SKM-1 treated with dmso at 0.1 percent for 144 hours (cell line): ENCODE measurements around the gene DPP6.

Experiments
- DNase-seq: peaks from one replicate; lab custom pipeline; 2025; ENCODE audit not compliant: unreplicated experiment; lab: John Stamatoyannopoulos, UW

The DPP6 gene

GRCh38 chr7:154394804-154395203 lies 342.6 kb downstream of the DPP6 start:
- no peak for DNase-seq

- no peak for DNase-seq
Observed at GRCh38 chr7:154406312-154406711, 354.1 kb downstream of the DPP6 start.

DNA sequence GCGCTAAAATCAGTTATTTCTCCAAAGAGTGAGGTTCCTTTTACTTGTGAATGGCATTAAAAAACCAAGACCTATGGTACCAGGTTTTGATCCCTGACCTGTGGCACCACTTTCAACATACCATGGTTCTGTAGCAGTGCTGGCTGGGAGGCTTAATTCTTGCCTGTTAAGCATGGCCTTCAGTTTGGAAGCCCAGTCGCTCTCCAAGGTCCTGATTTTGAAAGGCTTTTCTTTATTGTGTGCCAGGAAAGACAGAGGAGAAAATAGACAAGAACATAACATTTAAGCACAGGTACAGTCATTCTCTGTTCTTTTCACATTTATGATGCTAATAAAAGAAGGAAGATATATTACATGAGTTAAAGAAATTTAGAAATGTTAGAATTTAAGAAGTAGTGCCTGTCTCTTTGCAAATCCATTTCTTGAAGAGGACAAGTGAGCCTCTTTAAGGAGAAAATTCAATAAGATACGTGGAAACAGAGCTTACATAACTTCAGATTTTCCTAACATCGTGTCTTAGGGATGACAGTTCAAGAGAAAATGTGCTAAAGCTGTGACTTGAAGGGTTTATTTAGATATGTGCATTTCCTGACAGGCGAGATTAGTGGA lies 357.6 kb downstream of the DPP6 start:
- DNase-seq: no peak

GRCh38 chr7:154412105-154412504 lies 359.9 kb downstream of the DPP6 start:
- DNase-seq: no peak

- no peak for DNase-seq
Observed at GRCh38 chr7:154415709-154416399, 363.7 kb downstream of the DPP6 start.

DNA sequence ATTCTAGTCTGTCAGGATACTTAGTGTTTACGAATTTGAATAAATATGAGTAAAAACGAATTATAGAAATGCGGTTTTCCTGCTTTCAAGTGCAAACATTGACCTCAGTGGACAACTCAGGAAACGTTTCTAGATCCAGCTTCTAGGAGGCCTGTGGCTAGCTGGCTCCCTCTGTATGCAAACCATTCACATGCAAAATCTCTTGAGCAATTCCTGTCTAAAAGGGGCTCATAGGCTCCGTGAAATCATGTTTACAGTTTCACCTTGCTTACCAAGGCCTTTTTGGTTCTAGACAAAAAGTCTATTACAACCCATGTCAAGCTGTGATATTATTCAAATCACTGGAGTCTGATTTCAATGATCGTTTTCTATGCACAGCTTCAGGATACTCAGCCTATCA lies 364.5 kb downstream of the DPP6 start:
- DNase-seq: no peak

DNA sequence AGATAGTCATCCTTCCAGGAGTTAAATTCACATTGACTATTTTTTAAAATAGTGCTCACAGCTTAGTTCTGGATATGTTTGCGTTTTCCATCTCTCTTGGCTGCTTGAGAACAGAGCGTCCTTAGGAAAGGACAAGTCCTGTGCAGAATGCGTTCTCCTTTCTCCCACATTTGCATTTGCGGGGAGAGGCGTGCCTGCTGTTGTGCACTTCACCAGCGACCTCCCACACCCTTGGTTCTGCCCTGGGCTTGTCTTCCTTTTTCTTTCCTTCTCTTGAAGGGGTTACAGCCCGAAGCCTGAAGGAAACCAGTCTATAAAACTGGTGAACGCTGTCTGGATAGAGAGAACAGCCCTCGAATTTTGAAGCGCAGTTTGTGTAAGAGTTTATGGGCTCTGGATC lies 367.1 kb downstream of the DPP6 start:
- no peak for DNase-seq

- DNase-seq: no peak
Observed at GRCh38 chr7:154423231-154423630, 371.0 kb downstream of the DPP6 start.

DNA sequence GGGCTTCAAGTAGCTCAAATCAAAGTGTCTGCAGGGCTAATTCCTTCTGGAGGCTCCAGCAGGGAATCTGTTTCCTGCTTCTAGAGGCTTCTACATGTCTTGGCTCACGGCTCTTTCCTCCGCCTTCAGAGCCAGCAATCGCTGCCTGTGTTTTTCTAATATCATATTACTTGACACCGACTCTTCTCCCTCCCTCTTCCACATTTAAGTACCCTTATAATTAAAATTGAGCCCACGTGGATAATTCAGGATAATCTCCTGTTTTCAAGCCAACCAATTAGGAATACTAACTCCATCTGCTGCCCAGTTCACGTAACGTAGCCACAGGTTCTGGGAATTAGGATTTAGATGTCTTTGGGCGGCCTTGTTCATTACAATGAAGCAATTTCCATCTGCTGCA lies 372.2 kb downstream of the DPP6 start:
- DNase-seq: no peak

- DNase-seq: no peak
Observed at GRCh38 chr7:154425271-154425670, 373.1 kb downstream of the DPP6 start.

- no peak for DNase-seq
Observed at GRCh38 chr7:154426778-154427177, 374.6 kb downstream of the DPP6 start.

DNA sequence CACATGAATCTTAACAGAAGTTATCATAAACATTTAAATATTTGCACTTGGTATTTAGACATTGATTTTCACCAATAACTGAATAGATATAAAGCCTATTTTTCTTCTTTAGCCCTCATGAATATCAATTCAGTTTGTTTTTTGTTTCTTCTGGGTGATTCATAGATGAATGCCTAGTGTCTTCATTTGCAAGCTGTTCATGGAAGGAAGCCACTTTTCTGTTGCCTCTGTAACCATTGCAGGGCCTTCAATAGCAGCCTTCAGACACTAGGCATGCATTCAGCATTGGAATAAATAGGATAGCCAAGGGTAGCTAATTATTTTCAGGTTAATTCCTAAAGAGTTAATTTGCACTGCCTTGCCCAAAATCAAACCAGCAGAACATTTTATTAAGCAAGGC lies 375.3 kb downstream of the DPP6 start:
- DNase-seq: no peak

DNA sequence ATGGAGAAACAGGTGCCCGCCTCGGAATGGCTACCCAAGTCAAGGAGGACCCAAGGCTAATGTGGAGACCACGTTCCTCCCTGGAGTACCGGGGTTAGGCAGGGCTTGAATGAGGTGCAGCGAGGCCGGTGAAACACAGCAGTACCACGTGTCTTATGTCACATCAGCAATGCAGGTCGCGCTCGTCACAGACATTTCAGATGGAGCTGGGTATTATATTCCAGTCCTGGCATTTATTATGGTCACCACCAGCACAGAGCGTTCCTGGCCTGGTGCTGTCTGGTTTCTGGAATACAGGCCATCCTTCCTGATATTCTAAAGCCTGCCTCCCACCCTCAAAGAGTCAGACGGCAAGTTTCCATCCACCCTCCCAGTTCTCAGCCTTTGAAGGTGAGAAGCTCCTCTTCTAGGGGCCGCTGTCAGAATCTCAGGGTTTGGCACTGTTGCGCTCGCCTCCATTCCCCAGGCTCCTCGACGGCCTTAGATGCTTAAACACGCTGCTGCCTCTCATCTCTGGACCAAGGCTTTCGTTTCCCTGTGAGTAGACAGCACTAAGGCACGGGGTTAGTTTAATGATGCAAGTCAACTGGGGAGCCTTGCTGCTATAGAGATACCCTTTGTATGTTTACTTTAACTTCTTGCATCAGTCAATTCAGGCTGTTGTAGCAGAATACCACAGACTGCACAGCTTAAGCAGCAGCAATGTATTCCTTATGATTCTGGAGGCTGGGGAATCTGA lies 377.6 kb downstream of the DPP6 start:
- DNase-seq: no peak

DNA sequence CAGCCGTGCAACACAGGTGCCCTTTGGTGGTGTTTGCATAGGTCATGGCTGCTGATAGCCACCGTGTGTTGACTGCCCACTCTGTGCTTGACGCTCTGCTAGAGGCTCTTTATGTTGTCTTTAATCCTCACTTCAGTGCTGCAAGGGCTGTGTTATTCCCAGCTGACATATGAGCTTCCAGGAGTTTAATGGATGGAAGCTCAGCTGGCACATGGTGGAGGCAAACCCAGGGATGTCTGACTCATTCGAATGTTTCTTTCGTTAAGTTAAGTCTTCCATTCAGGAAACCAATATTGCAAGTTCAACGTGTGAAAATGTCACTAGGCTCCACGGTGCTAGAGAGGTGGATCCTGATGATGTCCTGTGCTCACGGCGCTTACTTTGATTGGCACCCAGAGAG lies 378.4 kb downstream of the DPP6 start:
- no peak for DNase-seq

- no peak for DNase-seq
Observed at GRCh38 chr7:154431045-154431444, 378.8 kb downstream of the DPP6 start.

DNA sequence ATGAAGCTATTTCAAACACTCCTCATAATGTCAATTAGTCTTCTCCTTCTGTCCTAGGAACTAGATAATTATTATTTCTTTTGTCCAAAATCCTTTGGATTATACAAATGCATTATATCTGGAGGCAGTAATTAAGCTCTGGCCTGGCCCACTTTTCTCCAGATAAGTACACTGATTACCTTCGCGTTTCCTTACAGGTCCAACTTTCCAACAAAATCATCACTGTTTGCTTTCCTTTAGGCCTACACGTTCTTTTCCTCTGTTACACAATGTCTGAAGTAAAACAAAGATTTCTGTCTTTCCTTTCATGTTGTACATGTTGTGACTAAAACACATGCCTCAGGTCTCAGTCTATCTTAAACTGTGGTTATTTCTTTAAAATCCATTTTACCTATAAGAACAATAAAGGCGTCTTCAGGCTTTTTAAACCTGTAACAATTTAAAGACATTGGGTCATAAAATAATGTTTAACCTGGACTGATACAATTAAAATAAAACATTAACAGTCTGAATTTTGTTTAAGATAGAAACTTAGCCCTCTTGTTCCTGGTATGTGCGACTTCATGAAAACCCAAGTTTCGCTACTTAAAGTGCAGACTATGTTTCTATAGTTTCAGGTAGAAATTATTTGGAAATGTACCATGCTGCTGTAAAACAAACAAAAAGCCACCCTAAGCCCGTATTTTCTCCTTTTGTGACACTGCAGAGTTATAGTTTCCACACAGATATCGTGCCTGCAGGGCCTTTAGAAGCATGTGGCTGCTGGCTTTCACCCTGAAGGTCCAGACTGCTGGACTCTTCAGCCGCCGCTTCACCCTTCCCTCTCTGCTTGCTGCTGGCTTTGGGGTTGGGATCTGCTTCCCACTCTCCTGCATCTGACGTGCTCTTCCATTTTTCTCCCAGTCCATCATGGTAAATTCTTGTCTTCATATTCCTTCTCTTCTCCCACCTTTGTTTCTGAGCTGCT lies 381.7 kb downstream of the DPP6 start:
- no peak for DNase-seq

- DNase-seq: no peak
Observed at GRCh38 chr7:154436560-154436959, 384.4 kb downstream of the DPP6 start.

DNA sequence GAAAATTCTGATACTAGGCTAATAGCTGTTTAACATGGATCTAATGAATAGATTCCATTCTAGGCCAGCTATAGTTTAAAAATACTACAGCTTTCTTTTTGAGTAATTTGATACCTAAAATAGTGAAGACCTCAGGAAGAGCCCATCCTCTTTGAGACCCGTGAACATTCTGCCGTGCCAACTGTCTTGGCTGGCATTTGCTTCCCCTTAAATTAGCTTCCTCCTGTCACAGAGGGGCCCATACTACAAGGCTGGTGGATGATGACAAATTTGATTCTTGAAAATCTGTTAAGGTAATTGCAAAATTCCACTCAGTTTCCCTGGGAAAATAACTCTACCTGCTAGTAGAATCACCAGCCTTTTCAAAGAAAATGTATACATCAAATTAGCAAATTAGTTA lies 385.0 kb downstream of the DPP6 start:
- no peak for DNase-seq

- no peak for DNase-seq
Observed at GRCh38 chr7:154438571-154439367, 386.6 kb downstream of the DPP6 start.

GRCh38 chr7:154440058-154440457 lies 387.9 kb downstream of the DPP6 start:
- no peak for DNase-seq
